ENCODE data around the gene DNAH17. TPM values are rescaled to one million over a fixed set of nuclear protein-coding genes. Genes with fewer than 3 reads are reported as not detected.

Gene DNAH17
- total and polyA plus RNA-seq, 2 of the 8 experiments (the other 6 are each of a cell fraction or from before 2014, with no cell fraction given) = 0.14 to 0.67 TPM

- no peak for TF ChIP-seq CTCF (IDR thresholded peaks at IDR 0.05; ENCODE audit: control extremely low read depth in 1 of 3, insufficient read depth in 1 of 3, low read depth in 1 of 3, low read length in 3 of 3)
- no peak for TF ChIP-seq HDAC6 (IDR thresholded peaks at IDR 0.05; ENCODE audit: low read depth, low read length)
- TF ChIP-seq CHD2 (IDR thresholded peaks at IDR 0.05; ENCODE audit: low read length) = no peak
- no peak for TF ChIP-seq RXRA (IDR thresholded peaks at IDR 0.05; ENCODE audit: insufficient read depth, low read depth, low read length)
- TF ChIP-seq CHD7 (IDR thresholded peaks at IDR 0.05; ENCODE audit: insufficient replicate concordance, low read length) = no peak
- TF ChIP-seq HDAC2 (IDR thresholded peaks at IDR 0.05; ENCODE audit: borderline replicate concordance in 1 of 2, low read depth in 2 of 2, low read length in 2 of 2) = no peak
- TF ChIP-seq NANOG (IDR thresholded peaks at IDR 0.05; ENCODE audit: insufficient read depth, low read depth, low read length, poor library complexity, severe bottlenecking) = no peak
- TF ChIP-seq ZNF274 (IDR thresholded peaks at IDR 0.05; ENCODE audit: borderline replicate concordance, extremely low read depth, low read length) = no peak
- no peak for TF ChIP-seq YY1 (IDR thresholded peaks at IDR 0.05; ENCODE audit: low read depth, low read length)
Observed at GRCh38 chr17:78425429-78425828, 151.8 kb downstream of the DNAH17 start (continued).
